SK-N-MC (cell line): ENCODE data around the gene AGT.

Experiments used
- DNase-seq: peaks from one replicate; pipeline ENCODE4 v3.0.0-alpha.2; 2011; ENCODE audit warnings: low read depth, low spot score
- H3K27ac ChIP-seq: fragments of 200-600 bp; sonication (generic); 2 replicates; pipeline ENCODE4 v1.5.1; 2016; ENCODE audit warnings: mixed run types
- H3K36me3 ChIP-seq: fragments of 200-600 bp; sonication (generic); 2 replicates; pipeline ENCODE4 v1.6.1; 2017; ENCODE audit warnings: antibody characterized with exemption, low read length, mixed read lengths; ENCODE audit not compliant: insufficient read depth
- H3K4me3 ChIP-seq: fragments of 200-600 bp; sonication (generic); 2 replicates; pipeline ENCODE4 v1.5.1; 2016
- H3K9ac ChIP-seq: fragments of 200-600 bp; sonication (generic); 2 replicates; pipeline ENCODE4 v1.8.0; 2017; ENCODE audit warnings: mixed run types, mixed read lengths; ENCODE audit not compliant: insufficient read length
- H3K9me3 ChIP-seq: fragments of 200-600 bp; sonication (generic); 2 replicates; pipeline ENCODE4 v1.6.1; 2017; ENCODE audit warnings: low read depth, mild to moderate bottlenecking, antibody characterized with exemption, low read length, moderate library complexity, mixed read lengths
- EZH2 ChIP-seq: fragments of 200-600 bp; sonication (generic); IDR thresholded peaks from one replicate; pipeline ENCODE4 v1.6.1; 2017; ENCODE audit warnings: antibody characterized with exemption
- FOXP2 ChIP-seq: optimal IDR thresholded peaks from 2 replicates; pipeline ENCODE3; 2011; ENCODE audit warnings: mild to moderate bottlenecking, moderate library complexity; ENCODE audit not compliant: insufficient read depth; ENCODE audit errors: extremely low read length, control extremely low read depth
- POLR2AphosphoS5 ChIP-seq: IDR thresholded peaks from 2 replicates; pipeline ENCODE4 v1.6.1; 2012; ENCODE audit warnings: mild to moderate bottlenecking, low read depth, low read length, borderline replicate concordance

Gene AGT

DNA sequence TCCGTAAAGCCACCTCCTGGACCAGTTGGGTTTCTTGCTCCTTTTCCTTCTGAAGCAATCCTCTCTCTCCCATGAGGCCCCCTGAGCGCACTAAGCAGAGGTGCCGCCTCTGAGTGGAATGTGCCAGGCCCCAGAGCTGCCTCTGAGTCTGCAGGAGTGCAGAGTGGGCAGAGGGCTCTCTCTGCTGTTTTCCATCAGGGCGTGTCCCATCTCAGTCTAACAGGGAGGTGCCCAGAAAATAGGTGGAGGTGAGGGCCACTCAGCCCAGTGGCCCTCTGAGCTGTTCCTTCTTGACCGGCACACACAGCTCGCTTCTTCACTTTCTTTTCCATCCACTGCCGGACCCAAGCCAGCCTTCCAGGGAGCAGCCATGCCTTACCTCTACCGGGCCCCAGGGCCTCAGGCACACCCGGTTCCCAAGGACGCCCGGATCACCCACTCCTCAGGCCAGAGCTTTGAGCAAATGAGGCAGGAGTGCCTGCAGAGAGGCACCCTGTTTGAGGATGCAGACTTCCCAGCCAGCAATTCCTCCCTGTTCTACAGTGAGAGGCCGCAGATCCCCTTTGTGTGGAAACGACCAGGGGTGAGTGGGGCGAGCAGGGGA lies 33.3 kb upstream of the AGT start, which contains the start of gene CAPN9:
CAPN9 (plus strand) TSS at position 262 of the 604 bp plus-strand sequence; CDS start at position 371, 109 bp downstream.
- TF ChIP-seq POLR2AphosphoS5: no peak
- no peak for TF ChIP-seq FOXP2
- TF ChIP-seq EZH2: no peak
- no peak for DNase-seq
- Histone ChIP-seq H3K4me3 (no peak within 1 kb of the TSS), H3K36me3 (no peaks in the 10 kb centered on the region), H3K27ac (no peak within 1 kb of the TSS), H3K9ac (no peak within 1 kb of the TSS), H3K9me3 (no peaks in the 10 kb centered on the region)

DNA sequence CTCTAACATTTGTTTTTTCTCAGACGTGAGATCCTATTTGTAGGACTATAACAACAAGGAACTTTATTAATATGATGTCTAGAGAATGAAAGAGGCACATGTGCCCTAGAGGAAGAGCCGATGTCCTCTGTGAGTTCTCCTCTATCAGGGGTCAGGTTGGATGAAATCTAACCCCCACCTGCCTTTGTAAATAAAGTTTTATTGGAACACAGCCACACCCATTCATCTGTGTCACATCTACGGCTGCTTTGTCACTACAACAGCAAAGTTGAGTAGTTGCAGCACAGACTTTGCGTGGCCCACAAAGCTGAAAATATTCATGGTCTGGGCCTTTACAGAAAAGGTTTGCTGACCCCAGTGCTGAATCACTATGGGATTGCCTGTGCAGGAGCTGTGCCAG lies 32.7 kb upstream of the AGT start:
- Histone ChIP-seq H3K9me3 (no peaks in the 10 kb centered on the region), H3K36me3 (no peaks in the 10 kb centered on the region), H3K9ac (no peak overlapping the region), H3K4me3 (no peak overlapping the region), H3K27ac (no peak overlapping the region)
- DNase-seq: no peak
- TF ChIP-seq FOXP2 (no peak), POLR2AphosphoS5 (no peak), EZH2 (no peak)

DNA sequence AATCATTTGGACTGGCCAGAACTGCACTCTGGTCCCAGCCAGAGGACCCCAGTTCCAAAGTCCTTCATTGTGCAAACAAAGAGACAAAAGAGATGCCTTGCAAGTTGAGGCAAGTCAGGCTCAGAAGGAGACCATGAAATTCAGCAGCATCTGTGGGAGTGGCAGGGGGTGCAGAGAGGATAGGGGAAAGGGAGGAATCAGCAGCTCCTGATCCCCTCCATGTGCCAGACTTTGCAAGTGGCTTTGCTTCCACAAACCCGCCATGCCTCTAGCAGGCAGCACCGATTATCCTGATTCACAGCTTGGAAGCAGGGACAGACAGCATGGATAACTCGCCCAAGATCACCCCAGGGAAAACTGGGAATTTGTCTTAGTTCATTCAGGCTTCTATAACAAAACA lies 31.1 kb upstream of the AGT start:
- TF ChIP-seq FOXP2 (no peak), POLR2AphosphoS5 (no peak), EZH2 (no peak)
- DNase-seq: no peak
- Histone ChIP-seq H3K4me3 (no peak overlapping the region), H3K9ac (no peak overlapping the region), H3K27ac (no peak overlapping the region), H3K36me3 (no peaks in the 10 kb centered on the region), H3K9me3 (no peaks in the 10 kb centered on the region)

DNA sequence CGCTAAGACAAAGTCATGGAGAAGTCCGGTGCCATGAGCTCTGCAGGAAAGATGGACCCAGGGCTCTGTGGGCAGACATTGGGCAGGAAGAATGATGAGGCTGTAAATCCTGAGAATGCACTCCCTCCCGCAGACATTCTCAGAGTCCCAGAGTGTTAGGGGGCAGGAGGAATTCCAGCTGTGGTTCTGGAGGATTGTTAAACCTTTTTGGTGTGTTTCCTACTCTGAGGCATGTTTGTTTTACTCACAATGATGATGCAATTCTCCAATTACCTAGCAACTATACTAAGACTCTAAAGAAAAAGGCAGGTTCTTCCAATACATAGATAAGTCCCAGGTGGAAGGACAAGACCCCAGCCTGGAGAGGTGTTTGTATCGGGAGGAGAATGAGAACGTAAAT lies 30.5 kb upstream of the AGT start:
- H3K36me3 ChIP-seq: no peaks in the 10 kb centered on the region
- H3K4me3 ChIP-seq: no peak overlapping the region
- no peak for DNase-seq
- H3K9me3 ChIP-seq: no peaks in the 10 kb centered on the region
- no peak for TF ChIP-seq POLR2AphosphoS5
- no peak for TF ChIP-seq EZH2
- no peak for TF ChIP-seq FOXP2
- H3K9ac ChIP-seq: no peak overlapping the region
- H3K27ac ChIP-seq: no peak overlapping the region

DNA sequence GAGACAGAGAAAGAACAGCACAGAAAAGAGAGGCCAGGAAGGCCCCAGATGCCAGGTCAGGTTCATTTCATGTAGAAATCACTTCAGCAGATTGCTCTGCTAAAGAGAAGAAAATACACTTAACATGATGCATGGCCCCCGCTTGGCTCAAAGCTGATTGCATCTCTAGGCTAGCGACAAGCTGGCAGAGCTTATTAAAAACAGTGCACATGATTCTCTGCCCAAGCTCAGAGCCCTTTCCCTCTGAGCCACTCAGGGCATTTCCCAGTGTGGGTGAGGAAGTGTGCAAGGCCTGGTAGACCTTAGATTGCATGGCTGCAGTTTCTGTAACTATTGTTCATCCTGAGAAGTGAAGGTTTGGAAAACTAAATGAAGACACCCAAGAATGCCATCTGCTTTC lies 30.0 kb upstream of the AGT start:
- no peak overlapping the region for H3K9ac ChIP-seq
- no peak overlapping the region for H3K4me3 ChIP-seq
- no peak overlapping the region for H3K27ac ChIP-seq
- no peak for TF ChIP-seq FOXP2
- no peak for TF ChIP-seq POLR2AphosphoS5
- TF ChIP-seq EZH2: no peak
- no peak for DNase-seq
- H3K36me3 ChIP-seq: no peaks in the 10 kb centered on the region
- H3K9me3 ChIP-seq: no peaks in the 10 kb centered on the region

DNA sequence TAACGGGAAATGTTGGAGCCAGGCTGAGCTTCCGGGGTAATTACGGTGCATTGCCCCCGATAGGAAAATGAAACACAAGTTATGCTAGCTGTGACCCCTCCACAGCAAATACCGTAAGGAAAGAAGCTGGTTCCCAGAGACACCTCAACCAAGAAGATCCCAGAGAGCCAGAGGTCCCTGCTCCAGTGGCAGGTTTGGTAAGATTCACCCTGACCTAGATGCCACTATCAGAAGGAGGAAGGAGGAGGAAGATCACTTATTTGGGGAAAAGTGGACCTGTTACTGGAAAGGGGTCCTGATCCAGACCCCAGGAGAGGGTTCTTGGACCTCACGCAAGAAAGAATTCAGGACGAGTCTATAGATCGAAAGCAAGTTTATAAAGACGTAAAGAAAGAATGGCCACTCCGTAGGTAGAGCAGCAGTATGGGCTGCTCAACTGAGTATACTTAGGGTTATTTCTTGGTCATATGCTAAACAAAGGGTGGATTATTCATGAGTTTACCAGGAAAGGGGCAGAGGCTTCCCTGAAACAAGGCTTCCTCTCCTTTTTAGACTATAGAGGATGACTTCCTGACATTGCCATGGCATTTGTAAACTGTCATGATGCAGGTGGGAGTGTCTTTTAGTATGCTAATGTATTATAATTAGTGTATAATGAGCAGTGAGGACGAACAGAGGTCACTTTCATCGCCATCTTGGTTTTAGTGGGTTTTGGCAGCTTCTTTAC lies 25.8 kb upstream of the AGT start:
- no peaks in the 10 kb centered on the region for H3K9me3 ChIP-seq

DNA sequence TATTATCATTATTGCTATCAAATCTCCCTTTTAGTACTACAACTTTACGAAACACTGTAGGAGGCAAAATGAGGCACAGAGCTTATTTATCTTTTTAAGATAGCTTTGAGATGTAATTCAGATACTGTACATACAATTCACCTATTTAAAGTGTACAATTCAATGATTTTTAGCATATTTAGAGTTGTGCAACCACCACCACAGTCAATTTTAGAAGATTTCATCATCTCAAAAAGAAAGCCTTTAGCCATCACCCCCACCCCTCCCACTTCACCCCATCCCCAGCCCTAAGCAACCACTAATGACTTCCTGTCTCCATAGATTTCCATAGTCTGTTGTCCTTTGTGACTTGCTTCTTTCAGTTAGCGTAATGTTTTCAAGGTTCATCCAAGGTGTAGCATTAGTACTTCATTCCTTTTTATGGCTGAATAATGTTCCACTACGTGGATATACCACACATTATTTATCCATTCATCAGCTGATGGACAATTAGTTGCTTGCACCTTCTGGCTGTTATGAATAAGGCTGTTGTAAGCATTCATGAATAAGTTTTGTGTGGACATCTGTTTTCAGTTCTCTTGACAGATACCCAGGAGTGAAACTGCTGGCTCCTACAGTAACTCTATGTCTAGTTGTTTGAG lies 23.8 kb upstream of the AGT start:
- Histone ChIP-seq H3K9ac (no peak overlapping the region), H3K27ac (no peak overlapping the region), H3K9me3 (no peaks in the 10 kb centered on the region), H3K4me3 (no peak overlapping the region), H3K36me3 (no peaks in the 10 kb centered on the region)
- no peak for DNase-seq
- TF ChIP-seq FOXP2 (no peak), EZH2 (no peak), POLR2AphosphoS5 (no peak)

More for the DNA sequence above, 25.8 kb upstream of the AGT start:
- no peak overlapping the region for H3K4me3 ChIP-seq
- DNase-seq: no peak
- H3K27ac ChIP-seq: no peak overlapping the region
- no peak overlapping the region for H3K9ac ChIP-seq
- H3K36me3 ChIP-seq: no peaks in the 10 kb centered on the region
- TF ChIP-seq EZH2 (no peak), POLR2AphosphoS5 (no peak), FOXP2 (no peak)

DNA sequence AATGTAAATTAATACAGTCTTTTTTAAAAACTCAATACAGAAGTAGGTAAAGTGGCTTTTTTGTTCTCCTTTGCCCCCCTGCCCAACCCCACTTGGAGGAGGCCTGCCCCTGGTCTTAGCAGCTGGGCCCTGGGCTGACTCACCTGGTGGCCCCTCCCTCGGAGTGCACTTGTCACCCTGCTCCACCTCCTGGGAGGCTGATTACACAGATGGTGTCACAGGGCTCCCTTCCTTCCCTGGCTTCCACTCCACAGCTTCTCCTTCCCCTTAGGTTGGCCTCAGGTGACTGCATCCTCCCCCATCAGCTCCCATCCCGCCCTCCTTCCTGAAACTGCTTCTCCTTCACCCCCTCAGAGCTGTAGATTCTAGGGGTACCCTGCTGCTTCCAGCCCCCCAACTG lies 21.5 kb upstream of the AGT start:
- DNase-seq: no peak
- H3K9ac ChIP-seq: no peak overlapping the region
- H3K4me3 ChIP-seq: no peak overlapping the region
- no peaks in the 10 kb centered on the region for H3K9me3 ChIP-seq
- H3K36me3 ChIP-seq: no peaks in the 10 kb centered on the region
- H3K27ac ChIP-seq: no peak overlapping the region
- no peak for TF ChIP-seq FOXP2
- no peak for TF ChIP-seq POLR2AphosphoS5
- no peak for TF ChIP-seq EZH2

DNA sequence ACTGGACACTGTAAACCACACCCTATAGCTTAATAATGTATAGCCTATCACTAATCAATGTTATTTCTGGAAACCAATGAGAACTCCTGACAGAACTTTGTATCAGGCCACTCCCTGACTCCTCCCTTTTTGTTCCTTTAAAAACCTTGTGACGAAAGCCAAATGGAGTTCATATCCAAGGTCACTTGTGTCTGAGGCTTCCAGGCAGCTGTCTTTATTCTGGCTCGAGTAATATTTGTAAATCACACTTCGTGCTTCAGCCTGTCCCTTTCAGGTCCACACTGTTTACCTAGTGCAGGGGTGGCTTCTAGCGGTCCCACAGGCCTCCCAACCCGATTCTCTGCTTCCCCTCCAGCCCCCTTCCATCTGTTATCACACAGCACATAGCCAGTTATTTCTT lies 17.1 kb upstream of the AGT start:
- Histone ChIP-seq H3K27ac (no peak overlapping the region), H3K9me3 (no peaks in the 10 kb centered on the region)
- TF ChIP-seq EZH2 (no peak), FOXP2 (no peak), POLR2AphosphoS5 (no peak)

More for the DNA sequence above, 17.1 kb upstream of the AGT start:
- H3K9ac ChIP-seq: no peak overlapping the region
- no peaks in the 10 kb centered on the region for H3K36me3 ChIP-seq
- no peak overlapping the region for H3K4me3 ChIP-seq
- DNase-seq: no peak
